PC-9 (cell line): ENCODE results near the gene LXN. TPM values are rescaled to one million over a fixed set of nuclear protein-coding genes. Genes with fewer than 3 reads are reported as not detected.

Experiments used
- BruUV-seq: library from RNA; stranded (reverse); fragments of 400-500 nt; replicated peaks from 2 replicates; lab custom pipeline; 2021; lab: Mats Ljungman, UMichigan
- CTCF ChIA-PET: fragments of 300-600 bp; sonication (Branson Sonifier 250); formaldehyde crosslinking; loops from one replicate; lab custom pipeline; 2022; ENCODE audit warnings: antibody characterized with exemption; lab: Charles Lee
- POLR2A ChIA-PET: fragments of 300-600 bp; sonication (Branson Sonifier 250); formaldehyde crosslinking; loops from one replicate; lab custom pipeline; 2022; ENCODE audit warnings: antibody characterized with exemption; ENCODE audit not compliant: unreplicated experiment; lab: Charles Lee
- DNase-seq, 2 experiments: peaks; one replicate each; pipeline versions ENCODE4 v3.0.0 to v3.0.0-alpha.2; 2015 to 2022; ENCODE audit warnings: mixed read lengths in 1 of 2
- H2AFZ ChIP-seq: fragments of 200-600 bp; sonication (generic); 2 replicates; pipeline ENCODE4 v1.8.1; 2017; ENCODE audit warnings: antibody characterized with exemption
- H3F3A ChIP-seq: fragments of 200-600 bp; sonication (generic); 2 replicates; pipeline ENCODE4 v1.8.1; 2017; ENCODE audit warnings: antibody characterized with exemption, mild to moderate bottlenecking, low read depth; ENCODE audit not compliant: insufficient read depth
- H3K27ac ChIP-seq: fragments of 200-600 bp; sonication (generic); 2 replicates; pipeline ENCODE4 v1.6.1; 2016; ENCODE audit warnings: mixed run types
- H3K27me3 ChIP-seq: fragments of 200-600 bp; sonication (generic); 2 replicates; pipeline ENCODE4 v1.6.1; 2016; ENCODE audit warnings: low read depth, mixed run types; ENCODE audit not compliant: insufficient read depth
- H3K36me3 ChIP-seq: fragments of 200-600 bp; sonication (generic); 2 replicates; pipeline ENCODE4 v1.6.1; 2016; ENCODE audit warnings: low read depth, mixed run types
- H3K4me1 ChIP-seq: fragments of 200-600 bp; sonication (generic); replicated peaks from 2 replicates; pipeline ENCODE4 v1.6.1; 2016; ENCODE audit warnings: mixed run types; ENCODE audit not compliant: insufficient read depth
- H3K4me2 ChIP-seq: fragments of 200-600 bp; sonication (generic); 2 replicates; pipeline ENCODE4 v1.6.1; 2017; ENCODE audit warnings: mixed run types
- H3K4me3 ChIP-seq: fragments of 200-600 bp; sonication (generic); 2 replicates; pipeline ENCODE4 v1.6.1; 2016; ENCODE audit warnings: mixed run types
- H3K79me2 ChIP-seq: fragments of 200-600 bp; sonication (generic); 2 replicates; pipeline ENCODE4 v1.6.1; 2017; ENCODE audit warnings: low read depth, mixed run types
- H3K9me2 ChIP-seq: fragments of 200-600 bp; sonication (generic); 2 replicates; pipeline ENCODE4 v1.8.1; 2017; ENCODE audit warnings: mild to moderate bottlenecking; ENCODE audit not compliant: insufficient read depth
- H3K9me3 ChIP-seq: fragments of 200-600 bp; sonication (generic); 2 replicates; pipeline ENCODE4 v1.8.1; 2016; ENCODE audit warnings: low read depth; ENCODE audit not compliant: insufficient read depth
- H4K20me1 ChIP-seq: fragments of 200-600 bp; sonication (generic); 2 replicates; pipeline ENCODE4 v1.8.1; 2017; ENCODE audit not compliant: insufficient read depth
- EZH2 ChIP-seq: fragments of 200-600 bp; sonication (generic); IDR thresholded peaks from 2 replicates; pipeline ENCODE4 v1.8.0; 2017; ENCODE audit warnings: antibody characterized with exemption, low read depth
- intact Hi-C: fragments of 100-400 bp; cut with micrococcal nuclease; formaldehyde crosslinking; loops from one replicate; pipeline ENCODE4 v1.10.0; 2022; ENCODE audit not compliant: unreplicated experiment
- total RNA-seq: library from RNA; stranded (reverse); gene quantifications from 2 replicates; pipeline ENCODE4 v1.2.3, GENCODE V29; 2021
- TF ChIP-seq, protein P1 (sequence below): fragments of 200-600 bp; sonication (generic); conservative IDR thresholded peaks from 2 replicates; pipeline ENCODE4 v1.6.1; 2017; ENCODE audit warnings: mixed run types, antibody characterized with exemption, mild to moderate bottlenecking, moderate library complexity

The LXN gene
- total RNA-seq, 1 experiment from 2014 or later: not detected

DNA sequence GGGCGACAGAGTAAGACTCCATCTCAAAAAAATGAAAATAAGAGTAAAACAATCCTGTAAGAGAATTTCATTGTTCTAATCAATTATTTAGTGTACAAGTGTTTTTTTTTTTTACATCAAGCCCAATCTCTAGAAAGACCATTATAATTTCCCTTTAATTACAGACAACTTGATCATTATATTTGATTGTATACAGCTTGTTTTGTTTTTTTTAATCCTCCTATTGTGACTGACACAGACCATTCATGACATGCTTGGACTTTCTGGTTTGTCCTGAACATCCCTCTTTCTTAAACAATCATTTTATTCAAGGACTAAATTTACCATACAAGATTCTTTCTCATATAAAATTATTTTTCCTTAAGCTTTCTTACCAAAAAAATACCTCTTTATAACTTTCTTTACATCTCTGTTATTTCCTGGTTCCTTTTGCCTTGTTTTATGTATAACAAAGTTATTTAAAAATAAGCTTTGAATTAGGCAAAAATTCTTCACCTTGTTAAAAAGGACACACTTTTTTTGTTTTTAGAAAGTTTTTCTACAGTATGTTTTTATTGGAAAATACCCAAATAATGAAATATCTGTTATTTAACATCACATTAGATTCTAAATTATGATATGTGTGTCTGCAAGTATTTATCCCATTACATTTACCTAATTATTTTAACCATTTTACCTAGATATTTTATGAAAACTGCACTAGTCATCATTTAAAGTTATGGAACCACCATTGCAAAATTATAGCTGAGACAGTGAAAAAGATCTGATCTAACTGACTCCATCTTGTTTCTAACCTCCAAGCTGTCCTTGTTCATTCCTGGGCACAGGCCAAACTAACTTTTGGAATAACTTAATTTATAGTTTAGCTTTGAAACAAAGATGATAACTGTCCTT lies 54.2 kb downstream of the LXN start:
- Histone ChIP-seq H3K27me3 (no peaks in the 10 kb centered on the region), H3K4me3 (no peak overlapping the region), H4K20me1 (no peaks in the 10 kb centered on the region), H3K4me1 (no peaks in the 10 kb centered on the region), H3K36me3 (no peaks in the 10 kb centered on the region), H2AFZ (no peak overlapping the region; the same call in 1 of the 2 replicates), H3K27ac (no peak overlapping the region), H3K9me3 (peaks cover 47% of the 10 kb centered on the region), H3K9me2 (no peaks in the 10 kb centered on the region), H3K79me2 (no peaks in the 10 kb centered on the region), H3F3A (no peaks in the 10 kb centered on the region), H3K4me2 (no peak overlapping the region)
- no TSS peak for BruUV-seq
- TF ChIP-seq, protein P1, sequence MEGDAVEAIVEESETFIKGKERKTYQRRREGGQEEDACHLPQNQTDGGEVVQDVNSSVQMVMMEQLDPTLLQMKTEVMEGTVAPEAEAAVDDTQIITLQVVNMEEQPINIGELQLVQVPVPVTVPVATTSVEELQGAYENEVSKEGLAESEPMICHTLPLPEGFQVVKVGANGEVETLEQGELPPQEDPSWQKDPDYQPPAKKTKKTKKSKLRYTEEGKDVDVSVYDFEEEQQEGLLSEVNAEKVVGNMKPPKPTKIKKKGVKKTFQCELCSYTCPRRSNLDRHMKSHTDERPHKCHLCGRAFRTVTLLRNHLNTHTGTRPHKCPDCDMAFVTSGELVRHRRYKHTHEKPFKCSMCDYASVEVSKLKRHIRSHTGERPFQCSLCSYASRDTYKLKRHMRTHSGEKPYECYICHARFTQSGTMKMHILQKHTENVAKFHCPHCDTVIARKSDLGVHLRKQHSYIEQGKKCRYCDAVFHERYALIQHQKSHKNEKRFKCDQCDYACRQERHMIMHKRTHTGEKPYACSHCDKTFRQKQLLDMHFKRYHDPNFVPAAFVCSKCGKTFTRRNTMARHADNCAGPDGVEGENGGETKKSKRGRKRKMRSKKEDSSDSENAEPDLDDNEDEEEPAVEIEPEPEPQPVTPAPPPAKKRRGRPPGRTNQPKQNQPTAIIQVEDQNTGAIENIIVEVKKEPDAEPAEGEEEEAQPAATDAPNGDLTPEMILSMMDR: no peak
- no peak for TF ChIP-seq EZH2
- ChIA-PET CTCF (no interaction called here), POLR2A (no interaction called here)
- intact Hi-C loops: no loop called here
- no peak for DNase-seq

Other genes with a start within 250 kb of the LXN start
- gene MLF1, start 101.5 kb downstream of the LXN start, total RNA-seq: 52.3 and 55.5 TPM in 2 replicates
- 43.0 and 45.4 TPM in 2 replicates for gene GFM1, start 28.1 kb downstream of the LXN start, total RNA-seq
- 9.3 and 20.5 TPM in 2 replicates for gene RARRES1, start 59.8 kb upstream of the LXN start, total RNA-seq
- gene MFSD1, start 129.4 kb upstream of the LXN start, total RNA-seq: 31.0 and 38.6 TPM in 2 replicates